ENCODE measurements around the gene EXOSC7.
"Not testable (repeated sequence)": the region's sequence is repeated elsewhere in the genome, so short reads cannot be mapped to it uniquely, and the experiment has no call there.

EXOSC7 gene

DNA sequence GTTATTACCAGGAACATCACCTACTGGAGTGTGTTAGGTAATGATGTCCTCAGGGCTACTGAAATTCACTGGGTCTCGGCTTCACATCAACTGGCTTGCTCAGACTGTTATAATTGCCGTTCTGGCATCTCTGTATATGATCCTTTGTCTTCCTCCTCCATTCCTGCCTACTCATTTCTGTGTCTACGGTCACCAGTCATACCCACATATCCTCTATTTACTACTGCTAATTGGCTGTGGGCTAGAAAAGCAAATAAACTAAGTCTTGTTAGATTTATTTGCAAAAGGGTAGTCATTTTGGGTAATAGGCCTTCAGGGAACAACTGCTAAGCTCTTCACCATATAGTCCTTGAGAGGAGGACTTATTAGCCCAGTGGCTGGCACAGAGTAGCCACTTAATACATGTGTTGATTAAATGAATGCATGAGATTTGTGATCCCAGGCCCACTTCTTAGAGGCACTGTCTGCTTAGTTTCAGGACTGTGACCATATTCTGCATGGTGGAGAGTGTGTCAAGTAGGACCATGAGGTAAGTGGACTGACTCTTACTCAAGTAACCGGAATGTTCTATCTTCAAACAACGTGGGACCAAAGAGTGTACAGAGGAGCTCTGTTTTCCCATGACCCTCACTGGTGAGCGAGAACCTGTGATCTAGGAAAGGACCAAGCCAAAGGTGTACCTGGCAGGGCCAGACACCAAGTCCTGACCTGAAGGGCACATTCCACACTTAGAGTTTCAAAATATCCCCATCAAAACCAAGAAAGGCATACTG, 13.2 kb upstream of the EXOSC7 start:
- no peak for DNase-seq (ENCODE audit: low spot score)

DNA sequence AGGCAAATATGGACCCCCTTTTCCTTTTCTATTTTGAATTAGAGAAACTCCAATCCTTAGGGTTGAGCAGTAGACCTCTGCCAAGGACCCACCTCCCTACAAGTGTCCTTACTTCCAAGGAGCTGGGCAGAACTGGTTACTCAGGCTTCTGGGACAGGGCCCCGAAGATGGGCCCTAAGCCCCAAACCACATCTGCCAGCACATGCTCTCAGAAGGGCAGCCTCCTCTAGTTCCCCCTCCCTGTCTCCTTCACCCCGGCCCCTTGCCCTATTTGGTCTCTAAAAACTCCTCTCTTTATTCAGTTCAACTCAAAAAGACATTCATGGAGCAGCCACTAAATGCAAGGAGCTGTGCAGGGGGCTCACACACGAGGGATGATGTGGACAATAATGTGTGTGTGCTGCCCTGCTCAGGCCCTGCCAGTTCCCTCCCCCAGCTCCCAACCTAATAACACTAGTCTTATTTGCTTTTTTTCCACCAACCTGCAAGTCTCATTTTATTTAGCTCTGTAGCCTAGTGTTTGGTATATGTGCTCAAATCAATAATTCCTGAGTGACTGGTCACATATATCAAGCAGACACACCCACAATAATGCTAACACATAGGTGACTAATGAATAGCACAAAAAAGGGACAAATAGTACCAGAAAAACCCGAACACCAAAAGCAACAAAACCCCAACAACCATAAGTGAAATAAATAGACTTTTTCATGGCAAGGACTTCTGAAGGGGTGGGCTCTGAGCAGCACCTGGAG, 12.3 kb upstream of the EXOSC7 start:
- no peak for DNase-seq (ENCODE audit: low spot score)

DNA sequence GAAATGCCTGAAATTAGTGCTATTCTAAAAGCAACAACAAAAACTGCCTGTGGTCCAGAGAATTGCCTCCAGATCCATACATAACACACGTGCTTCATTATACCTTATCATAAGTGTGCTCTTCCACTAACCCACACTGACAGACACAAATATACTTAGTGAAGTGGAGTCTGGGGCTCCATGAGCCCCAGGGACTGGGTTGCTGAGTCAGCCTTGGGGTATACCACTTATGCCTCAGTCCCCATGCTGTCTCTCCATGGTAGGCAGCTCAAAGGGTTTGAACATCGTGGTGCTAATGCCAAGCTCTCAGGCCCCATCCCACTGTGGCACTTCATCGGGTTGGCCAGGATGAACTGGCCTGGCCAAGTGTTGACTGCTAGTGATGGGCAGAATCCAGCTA, 10.9 kb upstream of the EXOSC7 start:
- no peak for DNase-seq (ENCODE audit: low spot score)

DNA sequence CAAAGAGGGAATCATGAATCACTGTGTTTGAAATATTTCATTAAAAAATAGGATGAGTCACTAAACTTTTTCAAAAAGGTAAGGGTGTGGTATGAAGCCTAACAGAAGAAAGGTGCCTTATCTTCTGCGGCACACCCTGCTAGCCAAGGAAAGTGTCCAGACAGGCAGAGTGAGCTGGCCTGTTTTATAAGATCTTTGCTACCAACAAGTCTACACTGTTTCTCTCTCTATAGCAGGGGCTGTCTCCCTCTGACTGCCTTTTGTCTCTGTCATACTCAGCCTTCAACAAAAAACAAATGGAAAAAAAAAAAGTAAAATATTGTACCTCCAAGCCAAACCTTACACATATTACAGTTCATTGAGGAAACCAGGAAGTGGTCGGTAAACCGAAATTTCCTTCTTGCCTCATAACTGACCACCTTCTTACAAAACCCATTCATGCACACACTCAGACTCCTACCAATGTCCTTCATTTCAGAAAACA, 9.2 kb upstream of the EXOSC7 start:
- peak; percentile 83 for DNase-seq (ENCODE audit: low spot score)

DNA sequence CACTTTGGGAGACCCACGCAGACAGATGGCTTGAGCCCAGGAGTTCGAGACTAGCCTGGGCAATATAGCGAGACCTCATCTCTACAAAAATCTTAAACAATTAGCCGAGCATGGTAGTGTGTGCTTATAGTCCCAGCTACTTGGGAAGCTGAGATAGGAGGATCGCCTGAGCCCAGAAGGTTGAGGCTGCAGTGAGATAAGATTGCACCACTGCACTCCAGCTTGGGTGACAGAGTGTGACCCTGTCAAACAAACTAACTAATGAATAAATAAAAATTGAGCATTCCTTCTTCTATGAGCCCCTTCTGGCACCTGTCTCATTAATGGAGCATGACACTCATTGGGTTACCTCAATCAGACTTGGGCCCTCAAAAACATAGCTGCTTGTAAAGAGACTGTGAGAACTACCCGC, 7.6 kb upstream of the EXOSC7 start:
- DNase-seq (ENCODE audit: low spot score) = no peak

DNA sequence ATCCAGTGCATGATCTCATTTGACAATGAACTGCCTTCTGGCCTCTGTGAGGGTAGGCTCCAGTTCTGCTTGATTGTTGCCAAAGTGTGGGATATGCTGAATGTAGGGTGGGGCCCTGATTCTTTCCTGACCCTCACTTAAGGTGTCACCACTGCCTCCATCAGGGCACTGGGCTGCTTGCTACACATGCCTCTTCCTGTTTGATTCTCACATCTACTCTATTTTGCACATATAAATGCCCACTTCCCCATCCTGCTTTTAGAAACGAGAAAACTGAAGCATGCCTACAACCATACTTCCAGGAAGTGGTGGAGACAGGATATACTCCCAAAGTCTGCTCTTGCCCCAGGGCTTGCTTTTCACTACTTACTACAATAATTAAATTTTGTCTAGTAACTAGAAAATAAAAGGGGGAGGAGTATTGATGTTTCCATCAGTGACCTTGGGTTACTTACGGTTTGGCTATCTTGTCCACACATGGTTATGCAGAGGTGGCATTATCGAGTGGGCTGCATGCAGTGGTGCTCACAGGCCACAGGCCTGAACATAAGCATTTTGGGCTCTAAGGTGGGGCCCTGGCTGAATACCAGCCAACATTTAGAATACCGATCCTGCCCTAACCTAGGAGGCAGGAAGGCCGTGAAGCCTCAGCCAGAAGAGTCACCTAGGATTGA, 6.8 kb upstream of the EXOSC7 start:
- no peak for DNase-seq (ENCODE audit: low spot score)

DNA sequence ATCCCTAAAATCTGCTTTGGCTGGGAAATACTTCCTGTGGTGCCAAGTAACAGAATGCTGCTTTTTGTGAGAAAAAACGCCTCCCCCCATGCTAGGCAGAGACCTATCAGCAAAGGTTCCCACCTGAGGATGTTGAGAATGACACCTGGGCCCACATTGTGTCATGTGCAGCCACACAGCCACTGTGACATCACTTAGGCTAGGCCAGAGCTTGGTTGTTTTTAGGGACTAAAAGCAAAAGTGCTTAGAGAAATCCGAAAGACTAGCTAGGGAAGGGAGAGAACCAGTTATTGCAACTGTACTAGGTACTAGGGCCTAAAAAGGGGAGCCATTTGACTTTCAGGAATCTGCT, 6.2 kb upstream of the EXOSC7 start:
- DNase-seq (ENCODE audit: low spot score) = no peak

DNA sequence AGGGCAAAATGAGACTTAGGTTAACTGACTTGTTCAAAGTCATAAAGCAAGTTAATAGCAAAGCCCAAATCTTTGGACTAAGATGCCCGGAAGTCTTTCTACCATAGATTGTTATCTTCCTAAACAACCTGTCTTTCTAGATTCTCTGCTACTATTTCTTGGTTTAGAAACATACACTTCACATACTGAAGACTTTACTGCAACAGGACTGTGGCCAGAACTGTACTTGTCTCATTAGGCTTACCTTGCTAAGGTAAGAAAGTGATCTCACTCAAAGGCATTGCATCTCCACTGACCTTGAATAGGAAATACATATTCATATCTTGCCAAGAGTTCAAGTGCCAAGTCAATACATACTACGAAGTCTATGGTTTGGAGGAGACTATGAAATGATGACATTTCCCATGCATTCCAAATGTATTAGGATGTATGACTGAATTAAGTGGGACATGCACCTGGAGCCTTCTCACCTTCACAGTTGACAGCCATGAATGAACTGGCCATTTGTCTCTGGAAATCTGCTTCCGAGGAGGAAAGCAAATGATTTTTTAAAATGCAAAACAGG, 5.0 kb upstream of the EXOSC7 start:
- DNase-seq (ENCODE audit: low spot score) = no peak

DNA sequence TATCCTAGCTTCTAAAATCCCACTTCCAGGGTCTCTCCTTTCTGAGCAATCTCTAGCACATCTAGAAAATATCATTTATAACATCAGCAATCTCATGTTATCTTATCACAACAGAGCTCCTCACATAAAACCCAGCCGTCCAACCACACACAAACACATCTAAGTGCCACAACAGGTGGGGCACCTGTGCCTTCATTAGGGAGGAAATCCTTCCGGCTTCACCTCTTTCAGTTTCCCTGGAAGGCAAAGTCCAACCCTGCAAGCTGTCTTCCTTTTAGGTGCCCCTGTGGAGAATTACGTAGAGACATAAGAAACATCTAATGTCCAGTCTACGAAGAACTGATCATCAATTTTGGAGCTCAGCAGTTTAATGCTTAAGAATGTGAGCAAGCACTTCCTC, 1.6 kb upstream of the EXOSC7 start:
- peak; percentile 50 for DNase-seq (ENCODE audit: low spot score)

DNA sequence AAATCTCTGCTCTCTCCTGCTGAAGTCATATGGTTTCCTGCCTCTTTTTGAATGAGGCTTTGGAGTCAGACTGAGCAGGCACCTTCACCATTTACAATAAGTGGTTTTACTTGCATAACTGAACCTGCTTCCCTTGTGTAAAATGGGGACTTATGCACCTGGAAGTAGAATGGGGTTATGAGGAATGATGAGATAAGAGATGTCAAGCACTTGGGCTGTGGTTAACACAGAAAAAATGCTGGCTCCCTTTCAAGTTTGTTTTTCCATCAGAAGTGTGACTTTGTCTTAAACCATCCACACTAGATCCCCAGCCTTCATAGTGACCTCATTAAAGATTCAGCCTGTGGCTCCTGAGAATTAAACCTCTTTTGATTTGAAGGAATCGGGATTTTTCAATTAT, 5.2 kb downstream of the EXOSC7 start:
- DNase-seq (ENCODE audit: low spot score) = no peak

DNA sequence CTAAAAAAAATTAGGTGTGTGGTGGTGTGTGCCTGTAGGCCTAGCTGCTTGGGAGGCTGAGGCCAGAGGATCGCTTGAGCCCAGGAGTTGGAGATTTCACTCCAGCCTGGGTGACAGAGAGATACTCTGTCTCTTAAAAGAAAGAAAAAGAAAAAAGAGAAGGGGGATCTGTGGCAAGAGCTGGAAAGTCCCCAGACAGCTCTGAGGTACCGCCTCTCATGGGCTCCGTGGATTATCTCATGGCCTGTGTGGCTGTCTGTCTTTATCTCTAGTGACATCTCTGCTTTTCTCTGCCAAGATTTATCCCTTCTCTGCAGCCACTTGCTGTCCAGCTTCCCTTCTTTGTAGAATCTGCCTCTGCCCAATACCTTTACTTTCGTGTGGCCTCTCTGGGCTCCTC, 5.7 kb downstream of the EXOSC7 start:
- no peak for DNase-seq (ENCODE audit: low spot score)

DNA sequence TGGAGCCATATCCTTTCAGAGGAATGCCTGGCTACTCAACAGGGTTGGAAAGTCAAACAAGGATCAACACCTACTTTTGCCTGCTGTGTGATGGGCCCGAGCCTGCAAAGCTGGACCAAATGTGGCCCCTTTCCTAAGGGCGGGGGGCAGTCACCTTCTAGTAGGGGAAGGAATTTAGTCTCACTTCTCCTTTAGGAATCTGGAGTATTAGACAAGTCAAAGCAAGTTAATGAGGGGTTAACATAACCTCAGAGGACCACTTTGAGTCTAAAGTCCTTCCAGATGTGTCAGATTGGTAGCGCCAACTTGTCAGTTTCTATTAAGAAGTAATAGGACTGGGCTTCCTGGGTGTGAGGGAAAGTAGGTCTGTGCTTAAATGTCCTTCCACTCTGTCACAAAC, 6.8 kb downstream of the EXOSC7 start:
- no peak for DNase-seq (ENCODE audit: low spot score)

DNA sequence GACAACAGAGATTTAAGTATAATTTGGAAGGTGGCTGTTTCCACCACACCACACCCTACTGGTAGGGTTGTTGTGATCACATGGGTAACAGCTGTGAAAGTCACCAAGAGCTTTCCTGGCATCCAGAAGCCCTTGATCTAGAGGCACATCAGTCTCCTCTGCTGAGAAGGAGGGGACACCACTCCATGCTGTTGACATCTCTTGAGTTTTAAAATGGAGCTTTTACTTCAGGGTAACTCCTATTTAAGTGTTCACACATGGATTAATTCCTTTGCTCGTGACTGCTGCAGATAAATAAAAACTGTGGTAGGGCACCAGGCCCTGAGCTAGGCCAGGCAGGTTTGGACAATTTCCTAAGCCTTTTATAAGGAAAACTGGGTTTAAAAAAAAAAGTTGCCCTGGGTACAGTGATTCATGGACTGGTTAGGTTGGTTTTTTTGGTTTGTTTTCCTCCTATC, 7.5 kb downstream of the EXOSC7 start:
- DNase-seq (ENCODE audit: low spot score) = no peak

DNA sequence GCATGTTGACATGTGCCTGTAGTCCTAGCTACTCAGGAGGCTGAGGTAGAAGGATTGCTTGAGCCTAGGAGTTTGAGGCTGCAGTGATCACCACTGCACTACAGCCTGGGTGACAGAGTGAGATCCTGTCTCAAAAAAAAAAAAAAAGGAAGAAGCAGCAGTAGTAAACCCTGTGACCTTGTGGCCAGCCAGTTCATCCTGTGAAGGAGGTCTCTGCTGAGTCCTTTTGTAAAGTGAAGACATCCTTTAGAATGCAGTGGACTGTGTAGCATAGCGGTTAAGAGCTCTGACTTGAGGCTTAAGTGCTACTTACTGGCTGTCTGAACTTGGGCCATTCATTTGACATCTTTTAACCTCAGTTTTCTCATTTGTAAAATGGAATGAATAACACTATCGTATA, 8.3 kb downstream of the EXOSC7 start:
- no peak for DNase-seq (ENCODE audit: low spot score)

DNA sequence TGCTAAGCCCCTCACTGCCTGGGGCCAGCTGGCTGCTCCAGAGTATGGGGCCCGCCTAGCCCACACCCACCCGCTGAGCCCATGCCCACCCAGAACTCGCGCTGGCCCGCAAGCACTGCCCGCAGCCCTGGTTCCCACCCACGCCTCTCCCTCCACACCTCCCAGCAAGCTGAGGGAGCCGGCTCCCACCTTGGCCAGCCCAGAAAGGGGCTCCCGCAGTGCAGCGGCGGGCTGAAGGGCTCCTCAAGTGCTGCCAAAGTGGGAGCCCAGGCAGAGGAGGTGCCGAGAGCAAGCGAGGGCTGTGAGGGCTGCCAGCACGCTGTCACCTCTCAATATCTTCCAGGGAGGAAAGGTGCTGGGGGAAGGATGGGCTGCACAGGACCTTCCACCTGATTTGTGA, 10.3 kb downstream of the EXOSC7 start:
- DNase-seq (ENCODE audit: low spot score) = not testable (repeated sequence)

DNA sequence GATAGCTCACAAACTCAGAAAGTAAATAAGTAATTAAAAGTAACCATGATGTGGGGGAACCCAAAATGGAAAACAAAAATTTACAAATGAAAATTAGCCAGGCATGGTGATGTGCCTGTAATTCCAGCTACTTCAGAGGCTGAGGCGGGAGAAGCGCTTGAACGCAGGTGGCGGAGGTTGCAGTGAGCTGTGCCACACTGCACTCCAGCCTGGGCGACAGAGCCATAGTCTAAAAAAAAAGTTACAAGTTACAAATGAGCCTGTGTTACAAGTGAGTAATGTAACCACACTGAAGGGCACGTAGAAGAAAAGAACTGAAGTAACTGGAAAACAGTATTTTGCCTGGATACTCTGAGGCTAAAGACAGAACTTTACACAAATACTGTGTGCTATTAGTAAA, 11.3 kb downstream of the EXOSC7 start:
- DNase-seq (ENCODE audit: low spot score) = no peak

DNA sequence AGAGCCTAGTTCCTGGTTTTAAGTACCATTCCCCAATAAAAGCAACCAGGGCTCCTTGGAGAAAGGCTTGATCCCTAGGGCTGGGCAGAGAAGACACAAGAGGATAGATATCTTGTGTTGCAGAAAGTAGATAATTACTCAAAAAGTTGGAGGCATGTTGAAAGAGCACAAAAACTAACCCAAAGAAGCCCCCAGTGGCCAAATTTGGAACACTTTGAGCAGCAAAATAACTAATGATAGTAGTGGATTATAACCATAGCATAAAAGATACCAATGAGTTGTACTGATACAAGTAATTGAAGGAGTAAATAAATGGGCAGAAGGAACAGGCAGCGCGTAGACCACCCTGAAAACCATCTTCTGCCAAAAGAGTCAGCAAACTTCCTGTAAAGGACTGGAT, 12.0 kb downstream of the EXOSC7 start:
- no peak for DNase-seq (ENCODE audit: low spot score)

DNA sequence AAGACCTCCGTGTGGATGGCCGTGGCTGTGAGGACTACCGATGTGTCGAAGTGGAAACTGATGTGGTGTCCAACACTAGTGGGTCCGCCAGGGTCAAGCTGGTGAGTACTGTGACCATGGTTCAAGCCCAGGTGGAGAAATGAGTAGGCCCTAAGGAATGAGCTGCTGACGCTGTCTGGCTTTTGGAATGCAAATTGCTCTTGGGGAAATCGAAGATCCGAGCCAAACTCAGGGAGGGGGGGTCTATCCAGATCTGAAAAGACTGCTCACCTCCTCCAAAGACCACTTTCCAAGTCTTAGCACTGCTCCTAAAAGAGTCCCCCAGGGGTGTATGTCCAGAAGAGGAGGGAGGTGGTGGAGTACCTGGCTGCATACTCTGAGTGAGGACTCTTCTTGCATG, 13.1 kb downstream of the EXOSC7 start:
- no peak for DNase-seq (ENCODE audit: low spot score)

DNA sequence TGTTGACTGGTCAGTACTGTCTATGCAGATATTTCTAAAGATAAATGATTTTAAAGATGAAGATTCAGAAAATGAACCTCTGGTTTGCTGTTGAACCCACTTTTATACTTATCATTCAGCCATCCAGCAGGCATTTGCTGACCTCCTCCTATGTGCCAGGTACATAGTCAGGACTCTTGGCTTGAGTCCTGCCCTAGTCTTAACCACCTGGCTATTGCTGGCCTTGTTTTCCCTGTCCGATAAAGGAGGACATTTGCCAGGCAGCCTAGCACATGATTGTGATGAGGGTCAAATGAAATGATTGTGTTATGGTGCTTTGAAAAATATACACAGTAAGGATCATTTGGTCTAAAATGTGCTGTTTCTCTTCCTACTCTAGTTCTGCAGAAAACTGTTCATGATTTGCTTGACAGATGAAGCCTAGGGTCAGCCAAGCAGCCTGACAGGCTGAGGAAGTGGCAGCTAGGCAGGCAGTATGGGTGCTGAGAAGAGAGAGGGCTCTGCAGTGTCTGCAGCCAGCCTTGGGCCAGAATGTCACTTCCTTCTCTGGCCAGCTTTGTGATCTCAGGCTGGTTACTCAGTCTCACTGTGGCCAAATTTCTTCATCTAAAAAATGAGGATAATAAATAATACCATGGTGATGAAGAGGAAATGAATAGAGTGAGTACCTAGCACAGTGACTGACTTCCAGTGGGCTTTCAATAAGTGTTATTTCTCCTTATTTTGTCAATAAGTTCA, 13.8 kb downstream of the EXOSC7 start:
- no peak for DNase-seq (ENCODE audit: low spot score)

DNA sequence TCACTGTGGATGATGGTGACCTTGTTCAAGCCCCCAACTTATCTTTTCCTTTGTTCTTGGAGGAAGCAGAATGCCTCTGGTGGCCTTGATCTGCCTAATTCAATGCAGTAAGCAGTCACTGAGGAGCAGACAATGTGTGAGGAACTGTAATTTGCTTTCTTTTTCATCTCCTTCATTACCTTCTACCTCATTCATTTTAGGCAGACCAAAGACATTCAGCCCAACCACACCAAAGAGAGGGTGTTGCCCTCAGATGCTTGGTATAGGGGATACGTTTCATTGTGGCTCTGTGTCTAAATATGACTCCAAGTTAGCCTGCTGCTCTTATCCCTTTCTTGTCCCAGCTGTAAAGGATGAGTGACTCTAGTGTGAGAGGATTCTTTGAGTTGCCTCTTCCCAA, 15.3 kb downstream of the EXOSC7 start:
- DNase-seq (ENCODE audit: low spot score) = no peak

DNA sequence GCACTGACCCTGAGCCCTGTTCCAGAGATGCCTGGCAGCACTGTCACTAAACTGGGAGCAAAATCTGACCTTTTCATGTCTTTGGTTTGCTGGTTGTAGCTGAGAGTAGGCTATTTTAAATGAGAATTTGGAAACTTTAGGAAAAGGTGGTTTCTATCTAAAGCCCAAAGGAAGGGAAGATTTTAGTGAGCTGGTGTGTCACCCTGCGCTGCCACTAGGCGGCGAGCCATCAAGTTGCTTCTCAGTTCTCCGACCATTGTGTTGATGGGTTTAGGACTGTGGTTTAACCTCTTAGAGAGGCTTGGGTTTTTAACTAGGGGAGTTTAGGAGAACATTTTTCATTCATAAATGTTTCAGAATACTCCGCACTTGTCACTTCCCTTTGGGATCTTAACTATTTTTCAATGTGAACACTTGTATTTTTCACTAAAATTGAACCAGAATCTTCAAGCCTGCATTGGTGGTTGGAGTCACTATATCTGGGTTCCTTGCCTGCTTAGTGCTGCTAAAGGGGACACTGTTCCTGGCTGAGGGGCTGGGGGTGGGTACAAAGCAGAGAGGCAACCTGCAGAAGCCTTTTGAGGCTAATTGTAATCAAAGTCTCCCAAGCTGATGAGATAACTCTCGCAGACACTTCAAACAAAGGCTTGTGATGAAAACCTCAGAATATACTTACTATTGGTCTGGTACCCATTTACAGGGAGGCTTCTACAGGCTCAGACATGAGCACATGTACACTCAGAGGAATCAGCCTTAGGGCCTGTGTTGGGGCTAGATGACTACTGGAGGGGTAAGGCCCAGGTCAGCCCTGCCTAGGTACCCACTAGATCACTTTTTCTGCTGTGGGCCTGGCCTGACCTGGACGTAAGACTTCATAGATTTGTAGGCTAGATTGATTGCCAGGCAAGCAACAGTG, 16.8 kb downstream of the EXOSC7 start:
- no peak for DNase-seq (ENCODE audit: low spot score)

All from LoVo (cell line).